ENCODE data around the gene GPR25. TPM values are rescaled to one million over a fixed set of nuclear protein-coding genes. Genes with fewer than 3 reads are reported as not detected.

The GPR25 gene
- total and polyA plus RNA-seq, 2 of the 4 experiments (the other 2 are of a cell fraction), result not detected

DNA sequence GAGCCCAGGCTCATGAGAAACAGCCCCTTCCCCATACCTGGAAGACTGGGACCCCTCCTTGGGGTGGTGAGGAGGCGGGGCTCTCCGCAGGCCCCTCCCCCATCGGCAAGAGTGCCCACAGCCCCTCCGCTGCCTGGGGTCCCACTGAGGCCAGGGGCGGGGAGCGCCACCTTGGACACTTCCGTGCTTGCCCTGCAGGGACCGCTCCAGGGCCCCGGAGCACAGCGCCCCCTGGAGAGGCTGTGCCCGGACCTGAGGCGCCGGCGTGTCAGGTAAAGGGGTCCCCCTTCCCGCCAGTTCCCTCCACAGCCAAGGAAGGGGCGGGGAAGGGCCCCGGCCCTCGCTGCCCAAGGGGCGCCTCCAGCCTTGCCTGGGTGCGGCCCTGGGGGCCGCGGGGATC is 43.4 kb downstream of the GPR25 start:
- Histone ChIP-seq H3K14ac (replicated peaks; ENCODE audit: low read depth, low read length) (no peak overlapping the region), H3K79me1 (ENCODE audit: low read depth in 1 of 2, low read length in 2 of 2) (no peaks in the 10 kb centered on the region), H3K9me1 (ENCODE audit: insufficient read depth, low read length) (no peaks in the 10 kb centered on the region), H3K27ac (ENCODE audit: insufficient read depth, low read length) (no peak overlapping the region), H3K18ac (ENCODE audit: low read depth, low read length) (no peak overlapping the region), H3K56ac (ENCODE audit: extremely low read depth, insufficient read depth, low read length) (no peak overlapping the region), H3K36me3 (ENCODE audit: control insufficient read depth, insufficient read depth, low read length) (no peaks in the 10 kb centered on the region), H3K4me1 (ENCODE audit: control insufficient read depth, insufficient read depth, low read length) (no peaks in the 10 kb centered on the region), H2BK20ac (ENCODE audit: low read depth, low read length) (no peak overlapping the region), H3K4me3 (ENCODE audit: insufficient read depth, low read depth, low read length) (no peak overlapping the region), H2BK120ac (ENCODE audit: low read depth, low read length) (no peak overlapping the region), H4K20me1 (ENCODE audit: insufficient read depth, low read length) (no peaks in the 10 kb centered on the region), H2AFZ (replicated peaks; ENCODE audit: low read length, poor library complexity) (no peak overlapping the region), H3K27me3 (ENCODE audit: control insufficient read depth, insufficient read depth, low read length) (peaks cover 26% of the 10 kb centered on the region), H3K9me3 (ENCODE audit: control insufficient read depth, insufficient read depth, low read length) (no peaks in the 10 kb centered on the region), H3K4me2 (ENCODE audit: low read depth, low read length) (no peak overlapping the region), H2BK5ac (ENCODE audit: low read depth, low read length, poor library complexity, severe bottlenecking) (no peak overlapping the region), H3K23ac (ENCODE audit: low read depth, low read length) (no peak overlapping the region), H3K4ac (ENCODE audit: low read depth, low read length) (no peak overlapping the region), H3K9ac (ENCODE audit: low read depth, low read length) (no peak overlapping the region), H4K5ac (ENCODE audit: low read depth, low read length) (no peak overlapping the region), H4K8ac (ENCODE audit: low read depth in 2 of 2, low read length in 2 of 2) (no peak overlapping the region), H2AK9ac (replicated peaks; ENCODE audit: low read depth, low read length, poor library complexity) (no peak overlapping the region), H4K91ac (ENCODE audit: insufficient read depth, low read depth, low read length) (no peak overlapping the region), H2AK5ac (ENCODE audit: low read depth, low read length) (no peak overlapping the region), H2BK15ac (ENCODE audit: low read depth, low read length) (no peak overlapping the region)
- no TSS peak for BruUV-seq (replicated peaks)
- dilution Hi-C loops (cut with HindIII; ENCODE audit: low sequenced_read_pairs, unreplicated experiment) (no loop called here), intact Hi-C loops (cut with micrococcal nuclease) (no loop called here), in situ Hi-C loops (cut with MboI; ENCODE audit: low sequenced_read_pairs) (no loop called here)
- 40% methylated on average over 7 of the region's 22 CpGs; no CpG with 5 or more reads in 1 of the 2 experiments for WGBS, 2 experiments (ENCODE audit: extremely low coverage in 2 of 2, insufficient read length in 1 of 2)
- TF ChIP-seq CEBPB (IDR thresholded peaks at IDR 0.05; ENCODE audit: low read depth, low read length), result no peak
- no peak for TF ChIP-seq MAFK (IDR thresholded peaks at IDR 0.05; ENCODE audit: low read depth, low read length)
- POLR2A ChIA-PET (ENCODE audit: unreplicated experiment), result no interaction called here
- DNase-seq (no peak), ATAC-seq (ENCODE audit: low read depth) (no peak)
- CTCF ChIA-PET, result no interaction called here

Data from IMR-90 (cell line).